OCI-LY3 (cell line): ENCODE results near the gene CDH4.

Experiments
- EZH2phosphoT487 ChIP-seq: fragments of 200-600 bp; shearing (Covaris generic); IDR thresholded peaks from 2 replicates; pipeline ENCODE4 v1.6.1; 2018; ENCODE audit warnings: antibody characterized with exemption, mixed run types, low read depth
- TF ChIP-seq, protein P1 (sequence below): fragments of 200-600, 300-600 bp; sonication (generic); IDR thresholded peaks from 2 replicates; pipeline ENCODE4 v1.5.1; 2014; ENCODE audit warnings: antibody characterized with exemption, low read length, low read depth

DNA sequence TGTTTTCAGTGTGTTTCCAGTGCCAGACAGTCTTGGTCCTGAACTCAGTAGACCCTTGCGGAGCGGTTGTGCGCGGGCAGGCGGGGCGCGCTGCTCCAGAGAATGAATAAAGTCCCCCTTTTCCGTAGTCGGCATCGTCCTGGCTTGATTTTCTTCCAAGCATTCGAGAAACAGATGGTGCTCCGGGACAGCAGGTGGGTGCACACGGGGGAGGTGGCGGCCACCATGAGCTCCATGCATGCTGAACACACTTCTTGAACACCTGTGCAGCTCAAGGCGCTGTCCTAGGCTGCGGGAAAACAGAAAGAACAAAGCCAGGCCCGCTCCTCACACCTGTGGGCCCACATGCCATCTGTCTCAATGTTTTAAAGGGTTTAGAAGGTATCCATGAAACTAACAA is 688.4 kb downstream of the CDH4 start:
- TF ChIP-seq, protein P1, sequence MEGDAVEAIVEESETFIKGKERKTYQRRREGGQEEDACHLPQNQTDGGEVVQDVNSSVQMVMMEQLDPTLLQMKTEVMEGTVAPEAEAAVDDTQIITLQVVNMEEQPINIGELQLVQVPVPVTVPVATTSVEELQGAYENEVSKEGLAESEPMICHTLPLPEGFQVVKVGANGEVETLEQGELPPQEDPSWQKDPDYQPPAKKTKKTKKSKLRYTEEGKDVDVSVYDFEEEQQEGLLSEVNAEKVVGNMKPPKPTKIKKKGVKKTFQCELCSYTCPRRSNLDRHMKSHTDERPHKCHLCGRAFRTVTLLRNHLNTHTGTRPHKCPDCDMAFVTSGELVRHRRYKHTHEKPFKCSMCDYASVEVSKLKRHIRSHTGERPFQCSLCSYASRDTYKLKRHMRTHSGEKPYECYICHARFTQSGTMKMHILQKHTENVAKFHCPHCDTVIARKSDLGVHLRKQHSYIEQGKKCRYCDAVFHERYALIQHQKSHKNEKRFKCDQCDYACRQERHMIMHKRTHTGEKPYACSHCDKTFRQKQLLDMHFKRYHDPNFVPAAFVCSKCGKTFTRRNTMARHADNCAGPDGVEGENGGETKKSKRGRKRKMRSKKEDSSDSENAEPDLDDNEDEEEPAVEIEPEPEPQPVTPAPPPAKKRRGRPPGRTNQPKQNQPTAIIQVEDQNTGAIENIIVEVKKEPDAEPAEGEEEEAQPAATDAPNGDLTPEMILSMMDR, result no peak
- TF ChIP-seq EZH2phosphoT487, result no peak
